ENCODE results near the gene CHAF1A. TPM values are rescaled to one million over a fixed set of nuclear protein-coding genes. Genes with fewer than 3 reads are reported as not detected.

Gene CHAF1A
- total RNA-seq, 4 donors from 2014 or later = 2.4 to 11.9 (median 7.4) TPM

DNA sequence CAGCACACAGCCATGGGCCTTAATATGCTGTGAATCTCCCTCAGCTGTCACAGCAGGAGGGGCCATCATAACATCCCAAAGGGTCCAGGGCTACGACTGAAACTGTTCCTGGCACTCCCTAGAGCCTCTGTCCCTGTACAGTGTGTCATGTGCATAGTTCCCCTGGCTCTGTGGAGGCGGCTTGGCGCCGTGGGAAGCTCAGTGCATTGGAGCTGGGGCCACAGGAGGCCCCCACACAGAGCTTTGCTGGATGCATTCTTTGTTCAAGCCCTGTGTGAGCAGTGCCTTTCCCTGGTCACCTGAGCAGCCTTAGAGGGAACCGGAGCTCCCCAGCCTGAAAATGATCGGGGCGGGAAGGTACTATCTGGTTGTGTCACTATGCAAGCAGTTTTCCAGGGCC, 33.8 kb downstream of the CHAF1A start:
- no peaks in the 10 kb centered on the region for H3K4me1 ChIP-seq
- peaks cover 0 to 35% of the 10 kb centered on the region in 2 donors for H3K36me3 ChIP-seq
- 60 to 89% methylated on average over 1 to 2 of the region's 7 CpGs for WGBS, 2 donors (ENCODE audit: low coverage in 1 of 2)
- H3K27me3 ChIP-seq = no peaks in the 10 kb centered on the region
- TF ChIP-seq POLR2A (IDR thresholded peaks at IDR 0.05) = no peak
- TF ChIP-seq, protein P1, sequence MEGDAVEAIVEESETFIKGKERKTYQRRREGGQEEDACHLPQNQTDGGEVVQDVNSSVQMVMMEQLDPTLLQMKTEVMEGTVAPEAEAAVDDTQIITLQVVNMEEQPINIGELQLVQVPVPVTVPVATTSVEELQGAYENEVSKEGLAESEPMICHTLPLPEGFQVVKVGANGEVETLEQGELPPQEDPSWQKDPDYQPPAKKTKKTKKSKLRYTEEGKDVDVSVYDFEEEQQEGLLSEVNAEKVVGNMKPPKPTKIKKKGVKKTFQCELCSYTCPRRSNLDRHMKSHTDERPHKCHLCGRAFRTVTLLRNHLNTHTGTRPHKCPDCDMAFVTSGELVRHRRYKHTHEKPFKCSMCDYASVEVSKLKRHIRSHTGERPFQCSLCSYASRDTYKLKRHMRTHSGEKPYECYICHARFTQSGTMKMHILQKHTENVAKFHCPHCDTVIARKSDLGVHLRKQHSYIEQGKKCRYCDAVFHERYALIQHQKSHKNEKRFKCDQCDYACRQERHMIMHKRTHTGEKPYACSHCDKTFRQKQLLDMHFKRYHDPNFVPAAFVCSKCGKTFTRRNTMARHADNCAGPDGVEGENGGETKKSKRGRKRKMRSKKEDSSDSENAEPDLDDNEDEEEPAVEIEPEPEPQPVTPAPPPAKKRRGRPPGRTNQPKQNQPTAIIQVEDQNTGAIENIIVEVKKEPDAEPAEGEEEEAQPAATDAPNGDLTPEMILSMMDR (IDR thresholded peaks at IDR 0.05) = no peak
- TF ChIP-seq POLR2AphosphoS5 (IDR thresholded peaks at IDR 0.05) = no peak
- TF ChIP-seq EP300 (IDR thresholded peaks at IDR 0.05) = no peak
- H3K27ac ChIP-seq = no peak overlapping the region
- no peaks in the 10 kb centered on the region for H3K9me3 ChIP-seq
- ATAC-seq = no peak
- H3K4me3 ChIP-seq = no peak overlapping the region

DNA sequence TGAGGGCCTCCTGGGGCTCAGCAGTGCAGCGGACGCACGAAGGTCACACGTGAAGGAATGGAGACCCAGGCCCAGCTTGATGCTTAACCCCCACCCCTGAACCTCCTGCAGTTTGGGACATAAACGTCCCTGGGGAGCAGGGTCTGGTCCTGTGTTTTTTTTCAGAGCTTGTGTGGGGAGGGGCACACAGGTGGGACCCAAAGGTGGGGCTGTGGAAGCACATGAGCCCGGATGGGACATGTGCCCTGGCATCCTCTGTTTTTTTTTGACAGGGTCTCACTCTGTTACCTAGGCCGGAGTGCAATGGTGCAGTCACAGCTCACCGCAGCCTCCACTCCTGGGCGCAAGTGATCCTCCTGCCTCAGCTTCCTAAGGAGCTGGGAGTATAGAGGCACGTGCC, 34.7 kb downstream of the CHAF1A start:
- no peak overlapping the region for H3K4me3 ChIP-seq
- peaks cover 0 to 26% of the 10 kb centered on the region in 2 donors for H3K36me3 ChIP-seq
- H3K27me3 ChIP-seq = no peaks in the 10 kb centered on the region
- H3K4me1 ChIP-seq = no peaks in the 10 kb centered on the region
- ATAC-seq = no peak
- WGBS, 2 donors (ENCODE audit: low coverage in 1 of 2) = 89 to 90% methylated on average over 5 to 8 of the region's 10 CpGs
- no peak overlapping the region for H3K27ac ChIP-seq
- no peak for TF ChIP-seq POLR2A (IDR thresholded peaks at IDR 0.05)
- TF ChIP-seq EP300 (IDR thresholded peaks at IDR 0.05) = no peak
- TF ChIP-seq, protein P1 (IDR thresholded peaks at IDR 0.05) = no peak
- TF ChIP-seq POLR2AphosphoS5 (IDR thresholded peaks at IDR 0.05) = no peak
- no peaks in the 10 kb centered on the region for H3K9me3 ChIP-seq

DNA sequence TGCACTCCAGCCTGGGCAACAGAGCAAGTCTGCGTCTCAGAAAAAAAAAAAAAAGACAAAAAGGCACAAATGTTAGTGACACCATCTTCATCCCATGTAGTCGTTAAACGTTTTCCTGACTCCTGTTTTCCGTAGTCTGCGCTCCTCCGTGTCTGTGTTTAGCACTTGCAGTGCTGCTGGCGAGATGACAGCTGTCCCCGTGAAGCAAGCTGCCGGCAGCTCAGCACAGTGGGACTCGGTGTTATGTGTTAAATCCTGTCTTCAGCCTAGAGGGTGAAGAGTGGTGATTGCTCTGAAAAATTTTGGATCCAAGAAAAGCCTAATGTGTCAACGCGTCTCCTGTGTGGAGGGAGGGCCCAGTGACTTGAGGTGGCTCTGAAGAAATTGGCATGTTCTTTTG, 36.8 kb downstream of the CHAF1A start:
- Histone ChIP-seq H3K4me3 (no peak overlapping the region), H3K36me3 (peaks cover 0 to 11% of the 10 kb centered on the region in 2 donors), H3K27ac (no peak overlapping the region), H3K9me3 (no peaks in the 10 kb centered on the region), H3K4me1 (no peaks in the 10 kb centered on the region), H3K27me3 (no peaks in the 10 kb centered on the region)
- 83 to 94% methylated on average over 9 to 12 of the region's 12 CpGs for WGBS, 2 donors (ENCODE audit: low coverage in 1 of 2)
- TF ChIP-seq, protein P1 (IDR thresholded peaks at IDR 0.05) = no peak
- TF ChIP-seq POLR2AphosphoS5 (IDR thresholded peaks at IDR 0.05) (no peak), EP300 (IDR thresholded peaks at IDR 0.05) (no peak), POLR2A (IDR thresholded peaks at IDR 0.05) (no peak)
- ATAC-seq = no peak

DNA sequence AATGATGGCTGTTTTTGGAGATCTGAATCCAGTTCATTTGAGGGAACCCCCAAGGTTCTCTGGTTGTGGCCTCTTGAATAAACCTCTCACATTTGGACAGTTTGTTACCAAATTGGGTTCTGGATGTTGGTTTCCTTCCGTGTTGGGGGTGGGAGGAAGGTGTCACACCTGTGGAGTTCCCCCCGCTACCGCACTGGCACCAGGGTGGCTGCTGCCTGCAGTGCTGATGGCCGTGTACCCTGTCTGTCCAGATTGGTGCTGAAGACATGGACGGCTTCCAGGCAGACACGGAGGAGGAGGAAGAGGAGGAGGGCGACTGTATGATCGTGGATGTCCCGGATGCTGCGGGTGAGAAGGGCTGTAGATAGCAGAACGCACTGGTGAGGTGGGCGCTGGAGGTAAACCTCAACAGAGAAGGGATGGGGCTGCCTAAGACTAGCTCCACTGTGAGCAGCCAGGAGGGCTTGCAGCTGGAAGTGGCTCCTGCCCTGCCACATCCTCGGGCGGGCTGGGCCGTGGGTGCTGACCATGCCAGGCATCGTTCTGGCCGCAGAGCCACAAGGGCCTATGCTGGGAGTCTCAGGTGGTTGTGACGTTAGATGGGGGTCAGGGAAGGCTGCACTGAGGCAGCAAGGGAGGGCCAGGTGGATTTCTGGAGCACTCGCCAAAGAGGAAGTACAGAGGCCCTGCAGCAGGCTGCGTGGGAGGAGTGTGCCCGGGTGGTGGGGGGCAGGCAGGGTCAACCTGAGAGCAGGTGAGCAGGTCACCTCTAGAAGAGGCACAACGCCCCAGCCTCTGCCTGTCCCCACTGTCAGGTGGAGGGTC, 39.8 kb downstream of the CHAF1A start:
- Histone ChIP-seq H3K27ac (no peak overlapping the region), H3K27me3 (no peaks in the 10 kb centered on the region), H3K9me3 (no peaks in the 10 kb centered on the region), H3K4me1 (no peaks in the 10 kb centered on the region), H3K36me3 (peaks cover 0 to 35% of the 10 kb centered on the region in 2 donors), H3K4me3 (no peak overlapping the region)
- TF ChIP-seq, protein P1 (IDR thresholded peaks at IDR 0.05) = no peak
- TF ChIP-seq POLR2AphosphoS5 (IDR thresholded peaks at IDR 0.05) = no peak
- ATAC-seq = peak; percentile 9
- WGBS, 2 donors (ENCODE audit: low coverage in 1 of 2) = 88% methylated on average over 14 of the region's 22 CpGs; no CpG with 5 or more reads in 1 of the 2 donors

DNA sequence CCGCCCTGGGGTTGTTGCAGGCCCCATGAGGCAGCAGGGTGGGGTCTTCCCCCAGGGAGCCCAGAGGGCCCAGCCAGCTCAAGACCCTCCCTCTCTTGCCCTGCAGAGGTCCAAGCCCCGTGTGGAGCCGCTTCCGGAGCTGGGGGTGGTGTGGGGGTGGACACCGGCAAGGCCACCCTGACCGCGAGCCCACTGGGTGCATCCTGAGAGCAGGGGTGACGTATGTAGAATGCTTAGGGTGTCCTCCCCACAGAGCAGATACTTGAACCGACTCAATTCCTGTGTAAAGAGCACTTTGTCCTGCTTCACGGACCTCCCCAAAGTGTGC, 40.3 kb downstream of the CHAF1A start:
- peaks cover 0 to 41% of the 10 kb centered on the region in 2 donors for H3K36me3 ChIP-seq
- H3K27ac ChIP-seq = no peak overlapping the region
- no peak for ATAC-seq
- WGBS, 2 donors (ENCODE audit: low coverage in 1 of 2) = 80 to 82% methylated on average over 1 to 2 of the region's 10 CpGs
- peaks cover 0 to 2% (median 0%) of the 10 kb centered on the region in 3 donors for H3K4me1 ChIP-seq
- no peak overlapping the region for H3K4me3 ChIP-seq
- TF ChIP-seq, protein P1 (IDR thresholded peaks at IDR 0.05) = no peak
- no peak for TF ChIP-seq EP300 (IDR thresholded peaks at IDR 0.05)
- no peaks in the 10 kb centered on the region for H3K27me3 ChIP-seq
- H3K9me3 ChIP-seq = no peaks in the 10 kb centered on the region

Measured in gastroesophageal sphincter (tissue), 4 donors.